ENCODE data around the gene B4GALT5. TPM values are rescaled to one million over a fixed set of nuclear protein-coding genes. Genes with fewer than 3 reads are reported as not detected.
"Not testable (repeated sequence)": the region's sequence is repeated elsewhere in the genome, so short reads cannot be mapped to it uniquely, and the experiment has no call there.

The B4GALT5 gene
- total RNA-seq, 1 donor from 2014 or later: 55.8 TPM

GRCh38 chr20:49729780-49730179, 16.1 kb upstream of the B4GALT5 start:
- no peak for DNase-seq (ENCODE audit: low read depth, low spot score)

GRCh38 chr20:49727894-49728885, 14.5 kb upstream of the B4GALT5 start:
- no peak for DNase-seq (ENCODE audit: low read depth, low spot score)

- no peak for DNase-seq (ENCODE audit: low read depth, low spot score)
Measured at GRCh38 chr20:49727478-49727877, 13.8 kb upstream of the B4GALT5 start.

- no peak for DNase-seq (ENCODE audit: low read depth, low spot score)
Measured at GRCh38 chr20:49725694-49726093, 12.0 kb upstream of the B4GALT5 start.

GRCh38 chr20:49725224-49725606, 11.5 kb upstream of the B4GALT5 start:
- not testable (repeated sequence) for DNase-seq (ENCODE audit: low read depth, low spot score)

- DNase-seq (ENCODE audit: low read depth, low spot score): peak; percentile 76
Measured at GRCh38 chr20:49724408-49725223, 10.9 kb upstream of the B4GALT5 start.

GRCh38 chr20:49723758-49724157, 10.1 kb upstream of the B4GALT5 start:
- not testable (repeated sequence) for DNase-seq (ENCODE audit: low read depth, low spot score)

GRCh38 chr20:49721326-49721725, 7.6 kb upstream of the B4GALT5 start:
- DNase-seq (ENCODE audit: low read depth, low spot score): not testable (repeated sequence)

- DNase-seq (ENCODE audit: low read depth, low spot score): no peak
Measured at GRCh38 chr20:49715466-49715865, 1.8 kb upstream of the B4GALT5 start.

- DNase-seq (ENCODE audit: low read depth, low spot score): no peak
Measured at GRCh38 chr20:49712996-49713752, 504 bp downstream of the B4GALT5 start.

GRCh38 chr20:49712646-49712995, 1.1 kb downstream of the B4GALT5 start:
- DNase-seq (ENCODE audit: low read depth, low spot score): no peak

- no peak for DNase-seq (ENCODE audit: low read depth, low spot score)
Measured at GRCh38 chr20:49712118-49712517, 1.6 kb downstream of the B4GALT5 start.

- DNase-seq (ENCODE audit: low read depth, low spot score): no peak
Measured at GRCh38 chr20:49711667-49711987, 2.1 kb downstream of the B4GALT5 start.

GRCh38 chr20:49710971-49711666, 2.6 kb downstream of the B4GALT5 start:
- DNase-seq (ENCODE audit: low read depth, low spot score): no peak

- DNase-seq (ENCODE audit: low read depth, low spot score): no peak
Measured at GRCh38 chr20:49707118-49707517, 6.6 kb downstream of the B4GALT5 start.

- no peak for DNase-seq (ENCODE audit: low read depth, low spot score)
Measured at GRCh38 chr20:49706630-49707091, 7.0 kb downstream of the B4GALT5 start.

GRCh38 chr20:49705893-49706292, 7.8 kb downstream of the B4GALT5 start:
- not testable (repeated sequence) for DNase-seq (ENCODE audit: low read depth, low spot score)

- no peak for DNase-seq (ENCODE audit: low read depth, low spot score)
Measured at GRCh38 chr20:49705358-49705757, 8.3 kb downstream of the B4GALT5 start.

GRCh38 chr20:49704932-49705336, 8.7 kb downstream of the B4GALT5 start:
- no peak for DNase-seq (ENCODE audit: low read depth, low spot score)

GRCh38 chr20:49701916-49702315, 11.8 kb downstream of the B4GALT5 start:
- no peak for DNase-seq (ENCODE audit: low read depth, low spot score)

GRCh38 chr20:49701241-49701790, 12.4 kb downstream of the B4GALT5 start:
- DNase-seq (ENCODE audit: low read depth, low spot score): no peak
